ENCODE data around the gene ARIH2. TPM values are rescaled to one million over a fixed set of nuclear protein-coding genes. Genes with fewer than 3 reads are reported as not detected.

The ARIH2 gene
- total RNA-seq, 1 experiment from 2014 or later = 167 TPM

GRCh38 chr3:49026536-49026935 lies 107.9 kb downstream of the ARIH2 start:
- no peaks in the 10 kb centered on the region for H3K9me3 Mint-ChIP-seq (ENCODE audit: unreplicated experiment)

GRCh38 chr3:49027634-49028033 lies 109.0 kb downstream of the ARIH2 start:
- H3K36me3 Mint-ChIP-seq (ENCODE audit: insufficient read depth, unreplicated experiment) = peaks cover 99% of the 10 kb centered on the region
- intact Hi-C loops (cut with micrococcal nuclease) = loop anchor here (5.0 to 10.0 kb wide), 2 partner anchors 65 to 127 kb away; partner anchors contain the start of gene QRICH1

More at GRCh38 chr3:49026536-49026935, 107.9 kb downstream of the ARIH2 start:
- Mint-ChIP-seq H3K4me3 (ENCODE audit: unreplicated experiment) (peak overlapping the region; percentile 95), H3K27ac (ENCODE audit: low read depth, unreplicated experiment) (no peak overlapping the region), H3K27me3 (ENCODE audit: insufficient read depth, unreplicated experiment) (no peaks in the 10 kb centered on the region), H3K4me1 (ENCODE audit: insufficient read depth, unreplicated experiment) (peaks cover 33% of the 10 kb centered on the region), H3K36me3 (ENCODE audit: insufficient read depth, unreplicated experiment) (peaks cover 99% of the 10 kb centered on the region)
- ChIA-PET POLR2A (interaction anchor here (0.6 to 1.7 kb wide), 7 partner anchors 8 to 444 kb away, joined by 3 to 9 read pairs (median 4); partner anchors contain the start of genes DAG1, DALRD3 and QRICH1), CTCF (interaction anchor here (1.0 kb wide), 1 partner anchor 39 kb away, joined by 4 read pairs; no protein-coding TSS in a partner anchor)
- TF ChIP-seq CTCF (IDR thresholded peaks at IDR 0.05; ENCODE audit: unreplicated experiment) = no peak
- no peak for DNase-seq (ENCODE audit: unreplicated experiment)
- BruUV-seq (replicated peaks) = no TSS peak
- intact Hi-C loops (cut with micrococcal nuclease) = loop anchor here (5.0 to 10.0 kb wide), 2 partner anchors 66 to 128 kb away; partner anchors contain the start of gene QRICH1

GRCh38 chr3:49028298-49028672 lies 109.6 kb downstream of the ARIH2 start:
- no TSS peak for BruUV-seq (replicated peaks)
- POLR2A ChIA-PET = interaction anchor here (1.5 to 2.4 kb wide), 9 partner anchors 9 to 324 kb away, joined by 5 to 47 read pairs (median 11); partner anchors contain the start of genes DALRD3, LAMB2, QARS1 and QRICH1
- H3K9me3 Mint-ChIP-seq (ENCODE audit: unreplicated experiment) = no peaks in the 10 kb centered on the region
- peak overlapping the region; percentile 99 for H3K27ac Mint-ChIP-seq (ENCODE audit: low read depth, unreplicated experiment)
- CTCF ChIA-PET = interaction anchor here (1.9 kb wide), 1 partner anchor 39 kb away, joined by 7 read pairs; no protein-coding TSS in a partner anchor
- TF ChIP-seq CTCF (IDR thresholded peaks at IDR 0.05; ENCODE audit: unreplicated experiment) = no peak
- H3K36me3 Mint-ChIP-seq (ENCODE audit: insufficient read depth, unreplicated experiment) = peaks cover 99% of the 10 kb centered on the region
- DNase-seq (ENCODE audit: unreplicated experiment) = no peak
- H3K4me3 Mint-ChIP-seq (ENCODE audit: unreplicated experiment) = peak overlapping the region; percentile 95
- intact Hi-C loops (cut with micrococcal nuclease) = loop anchor here (5.0 to 10.0 kb wide), 2 partner anchors 64 to 127 kb away; partner anchors contain the start of gene QRICH1
- H3K27me3 Mint-ChIP-seq (ENCODE audit: insufficient read depth, unreplicated experiment) = no peaks in the 10 kb centered on the region
- peaks cover 40% of the 10 kb centered on the region for H3K4me1 Mint-ChIP-seq (ENCODE audit: insufficient read depth, unreplicated experiment)

More at GRCh38 chr3:49027634-49028033, 109.0 kb downstream of the ARIH2 start:
- Mint-ChIP-seq H3K9me3 (ENCODE audit: unreplicated experiment) (no peaks in the 10 kb centered on the region), H3K27ac (ENCODE audit: low read depth, unreplicated experiment) (peak overlapping the region; percentile 99), H3K27me3 (ENCODE audit: insufficient read depth, unreplicated experiment) (no peaks in the 10 kb centered on the region), H3K4me1 (ENCODE audit: insufficient read depth, unreplicated experiment) (peaks cover 33% of the 10 kb centered on the region), H3K4me3 (ENCODE audit: unreplicated experiment) (peak overlapping the region; percentile 95)
- no peak for DNase-seq (ENCODE audit: unreplicated experiment)
- no peak for TF ChIP-seq CTCF (IDR thresholded peaks at IDR 0.05; ENCODE audit: unreplicated experiment)
- ChIA-PET POLR2A (interaction anchor here (2.3 to 2.4 kb wide), 2 partner anchors 8 to 65 kb away, joined by 43 to 47 read pairs; partner anchors contain the start of genes DALRD3 and QRICH1), CTCF (no interaction called here)
- BruUV-seq (replicated peaks) = no TSS peak

- H3K4me1 Mint-ChIP-seq (ENCODE audit: insufficient read depth, unreplicated experiment) = peaks cover 40% of the 10 kb centered on the region
- BruUV-seq (replicated peaks) = TSS peak; percentile 57
- peak; percentile 90 for DNase-seq (ENCODE audit: unreplicated experiment)
- POLR2A ChIA-PET = interaction anchor here (0.5 to 2.4 kb wide), 29 partner anchors 9 to 800 kb away, joined by 3 to 47 read pairs (median 4); partner anchors contain the start of genes ARIH2, DALRD3, LAMB2 and NICN1
- CTCF ChIA-PET = interaction anchor here (0.6 to 1.9 kb wide), 3 partner anchors 40 to 750 kb away, joined by 3 to 7 read pairs (median 3); no protein-coding TSS in a partner anchor
- no peak for TF ChIP-seq CTCF (IDR thresholded peaks at IDR 0.05; ENCODE audit: unreplicated experiment)
- H3K27ac Mint-ChIP-seq (ENCODE audit: low read depth, unreplicated experiment) = peak within 1 kb of the TSS; percentile 99
- H3K36me3 Mint-ChIP-seq (ENCODE audit: insufficient read depth, unreplicated experiment) = peaks cover 98% of the 10 kb centered on the region
- no peaks in the 10 kb centered on the region for H3K27me3 Mint-ChIP-seq (ENCODE audit: insufficient read depth, unreplicated experiment)
- H3K4me3 Mint-ChIP-seq (ENCODE audit: unreplicated experiment) = peak within 1 kb of the TSS; percentile 95
- intact Hi-C loops (cut with micrococcal nuclease) = loop anchor here (5.0 to 10.0 kb wide), 2 partner anchors 63 to 126 kb away; partner anchors contain the start of gene QRICH1
- no peaks in the 10 kb centered on the region for H3K9me3 Mint-ChIP-seq (ENCODE audit: unreplicated experiment)
These were observed 110.3 kb downstream of the ARIH2 start, which contains the start of gene IMPDH2 for GRCh38 chr3:49028673-49029562. Gene IMPDH2 (minus strand): TSS chr3:49029398. CDS start chr3:49029350, 48 bp downstream.
